GM19467 (cell line): ENCODE data around the gene ENPP6.

Experiments used
- ATAC-seq: cut with Tn5 transposase; IDR thresholded peaks from one replicate; pipeline ENCODE4 v1.9.1; 2021; ENCODE audit warnings: mild to moderate bottlenecking, moderate library complexity; ENCODE audit not compliant: unreplicated experiment

The ENPP6 gene

DNA sequence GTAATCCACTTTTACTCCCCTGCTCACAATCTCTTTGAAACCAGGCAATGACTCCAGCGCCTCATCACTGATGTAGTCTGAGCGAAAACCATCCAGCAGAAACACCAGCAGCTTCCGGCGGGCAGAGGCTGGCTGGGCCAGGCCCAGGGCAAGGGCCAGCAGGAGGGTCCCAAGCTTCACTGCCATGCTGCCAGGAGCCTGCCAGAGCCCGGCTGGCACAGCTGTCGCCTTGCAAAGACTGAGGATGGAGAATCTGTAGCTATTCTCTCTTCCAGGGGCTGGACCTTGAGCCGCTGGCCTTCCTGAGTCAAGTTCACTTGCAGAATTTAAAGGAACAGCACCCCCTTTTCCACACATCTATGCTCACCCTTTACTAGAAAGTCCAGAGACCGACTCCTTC lies at the start of gene ENPP6:
Gene ENPP6 (minus strand): TSS at position 240 of the 400 bp plus-strand sequence. CDS start 54 bp downstream, at position 186.
- no peak for ATAC-seq

GRCh38 chr4:184267206-184267608 lies 49.5 kb upstream of the ENPP6 start:
- no peak for ATAC-seq

GRCh38 chr4:184265546-184266351 lies 48.1 kb upstream of the ENPP6 start:
- ATAC-seq, result no peak

GRCh38 chr4:184263910-184264732 lies 46.4 kb upstream of the ENPP6 start:
- ATAC-seq, result no peak

GRCh38 chr4:184263461-184263860 lies 45.8 kb upstream of the ENPP6 start:
- ATAC-seq, result no peak

DNA sequence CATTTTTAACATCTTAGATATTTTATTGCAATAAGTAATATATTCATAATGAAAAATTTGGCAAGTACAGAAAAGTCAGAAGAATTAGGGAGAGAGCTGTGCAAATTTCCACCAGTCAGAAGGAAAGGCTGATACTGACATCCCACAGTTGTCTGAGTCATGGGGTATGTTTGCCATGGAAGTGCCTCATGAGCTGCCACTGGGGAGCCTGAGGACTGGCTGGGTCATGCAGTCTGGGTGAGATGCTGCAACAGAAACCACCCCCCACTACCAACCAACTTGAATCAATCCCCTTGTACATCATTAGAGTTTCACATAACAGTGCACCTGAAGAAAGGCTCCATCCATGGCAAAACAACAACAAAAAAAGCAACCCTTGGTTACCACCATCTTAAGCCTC lies 45.2 kb upstream of the ENPP6 start:
- no peak for ATAC-seq

GRCh38 chr4:184261246-184261645 lies 43.6 kb upstream of the ENPP6 start:
- no peak for ATAC-seq

DNA sequence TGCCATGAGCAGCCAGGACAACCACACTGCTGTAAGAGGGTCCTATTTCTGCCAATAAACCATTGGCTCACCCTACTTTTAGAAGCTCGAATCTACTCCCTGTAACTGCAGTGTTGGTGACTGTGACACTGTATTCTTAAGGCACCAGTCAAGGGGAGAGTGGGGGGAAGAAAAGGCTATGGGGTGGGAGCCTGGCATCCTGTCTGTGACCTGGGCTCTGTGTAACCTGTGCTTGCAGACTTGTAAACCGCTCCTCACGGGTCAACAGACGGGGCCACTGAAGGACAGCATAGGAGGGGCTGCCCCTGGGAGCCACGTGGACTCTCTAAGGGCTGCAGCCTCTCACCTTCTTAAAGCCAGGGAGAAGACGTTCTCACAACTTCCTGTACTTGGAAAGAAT lies 42.2 kb upstream of the ENPP6 start:
- no peak for ATAC-seq

GRCh38 chr4:184259081-184259480 lies 41.4 kb upstream of the ENPP6 start:
- no peak for ATAC-seq

- ATAC-seq, result no peak
Measured at GRCh38 chr4:184255871-184256642, 38.4 kb upstream of the ENPP6 start.

- ATAC-seq, result no peak
Measured at GRCh38 chr4:184255361-184255760, 37.7 kb upstream of the ENPP6 start.

DNA sequence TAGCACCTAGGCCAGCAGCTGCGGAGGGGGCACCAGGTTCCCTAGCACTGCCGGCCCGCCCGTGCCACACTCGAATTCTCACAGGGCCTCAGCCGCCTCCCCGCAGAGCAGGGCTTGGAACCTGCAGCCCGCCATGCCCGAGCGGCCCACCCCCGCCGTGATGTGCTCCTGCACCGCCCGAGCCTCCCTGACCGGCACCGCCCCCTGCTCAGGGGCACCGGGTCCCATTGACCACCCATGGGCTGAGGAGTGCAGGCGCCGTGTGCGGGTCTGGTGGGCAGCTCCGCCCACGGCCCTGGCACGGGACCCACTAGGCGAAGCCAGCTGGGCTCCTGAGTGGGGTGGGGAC lies 35.4 kb upstream of the ENPP6 start:
- no peak for ATAC-seq

- no peak for ATAC-seq
Measured at GRCh38 chr4:184252136-184253071, 34.7 kb upstream of the ENPP6 start.

DNA sequence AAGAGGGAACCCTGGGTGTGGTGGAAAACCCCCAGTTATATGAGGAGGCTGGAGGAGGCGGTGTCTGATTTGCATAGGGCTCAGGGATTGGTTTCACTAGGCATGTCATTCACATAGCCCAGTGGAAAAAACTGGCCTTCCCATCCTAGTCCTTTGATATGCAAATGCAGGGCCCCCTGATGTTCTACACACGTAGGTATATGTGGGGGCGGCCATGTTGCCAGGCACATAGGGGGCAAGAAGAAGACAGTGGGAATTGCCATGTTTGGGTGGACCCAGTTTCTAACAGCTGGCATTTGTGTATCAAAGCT lies 34.0 kb upstream of the ENPP6 start:
- no peak for ATAC-seq

GRCh38 chr4:184250795-184251669 lies 33.4 kb upstream of the ENPP6 start:
- peak; percentile 50 for ATAC-seq

- no peak for ATAC-seq
Measured at GRCh38 chr4:184248216-184248615, 30.5 kb upstream of the ENPP6 start.

DNA sequence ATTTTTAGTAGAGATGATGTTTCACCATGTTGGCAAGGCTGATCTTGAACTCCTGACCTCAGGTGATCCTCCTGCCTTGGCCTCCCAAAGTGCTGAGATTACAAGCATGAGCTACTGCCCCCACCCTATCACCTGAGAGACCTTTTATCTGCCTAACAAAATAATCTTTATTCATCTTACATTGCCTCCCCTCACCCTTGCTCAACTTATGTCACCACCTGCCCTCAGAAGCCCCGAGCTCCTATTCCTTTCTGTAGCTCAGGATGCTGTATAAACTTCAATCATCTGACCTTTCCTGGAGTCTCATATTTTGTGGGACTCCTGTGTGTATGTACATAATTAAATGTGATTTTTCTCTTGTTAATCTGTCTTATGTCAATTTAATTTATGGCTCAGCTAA lies 29.7 kb upstream of the ENPP6 start:
- ATAC-seq, result no peak

- ATAC-seq, result no peak
Measured at GRCh38 chr4:184246426-184246825, 28.8 kb upstream of the ENPP6 start.

- ATAC-seq, result no peak
Measured at GRCh38 chr4:184238072-184238745, 20.5 kb upstream of the ENPP6 start.
